Neural progenitor cell (in vitro differentiated cells): ENCODE measurements around the gene CRISPLD2.

ENCODE experiments used
- CTCF ChIP-seq: fragments of 200-600 bp; sonication (generic); IDR thresholded peaks from 2 replicates; pipeline ENCODE4 v1.5.1; 2017; ENCODE audit warnings: antibody characterized with exemption, mild to moderate bottlenecking
- EZH2 ChIP-seq: fragments of 200-600 bp; sonication (generic); IDR thresholded peaks from 2 replicates; pipeline ENCODE4 v1.6.1; 2017; ENCODE audit warnings: antibody characterized with exemption, mild to moderate bottlenecking, moderate library complexity

GRCh38 chr16:84830765-84831384, 11.1 kb downstream of the CRISPLD2 start:
- TF ChIP-seq CTCF (no peak), EZH2 (no peak)
